Neuron (in vitro differentiated cells): Measurements from ENCODE around the gene EFL1.
"Not testable (repeated sequence)": the region's sequence is repeated elsewhere in the genome, so short reads cannot be mapped to it uniquely, and the experiment has no call there.

Source experiments
- H2AFZ ChIP-seq: one replicate; pipeline ENCODE4 v1.6.1; 2013; ENCODE audit warnings: low read depth, mild to moderate bottlenecking, inconsistent platforms, low read length, moderate library complexity
- H3K27me3 ChIP-seq: one replicate; pipeline ENCODE4 v1.6.1; 2013; ENCODE audit warnings: low read length; ENCODE audit not compliant: insufficient read depth
- H3K36me3 ChIP-seq: one replicate; pipeline ENCODE4 v1.6.1; 2013; ENCODE audit warnings: low read length; ENCODE audit not compliant: insufficient read depth
- H3K4me1 ChIP-seq: one replicate; pipeline ENCODE4 v1.6.1; 2013; ENCODE audit warnings: low read length; ENCODE audit not compliant: insufficient read depth
- H3K4me3 ChIP-seq: 2 replicates; pipeline ENCODE4 v1.5.1; 2013; ENCODE audit warnings: mild to moderate bottlenecking, low read length, moderate library complexity
- H3K9me3 ChIP-seq: one replicate; pipeline ENCODE4 v1.6.1; 2013; ENCODE audit warnings: low read length

Gene EFL1

DNA sequence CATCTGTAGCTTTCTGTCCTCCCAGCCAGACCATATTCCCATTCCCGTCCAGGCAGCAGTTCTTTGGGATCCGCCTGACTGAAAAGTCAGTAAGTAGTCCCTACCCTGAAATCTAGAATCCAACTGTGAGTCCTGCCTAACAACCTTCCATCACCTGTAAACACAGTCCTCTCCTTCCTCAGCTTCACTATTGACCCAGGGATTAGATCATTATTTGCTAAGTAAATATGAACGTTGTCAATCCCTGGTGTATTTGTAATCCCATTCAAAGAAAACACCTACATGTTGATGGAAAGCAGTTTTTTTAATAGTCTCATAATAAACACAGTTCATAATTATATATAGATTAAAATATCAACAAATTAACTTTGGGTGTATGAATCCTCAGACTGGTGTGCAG, 816 bp upstream of the EFL1 start:
- H3K4me3 ChIP-seq = peak overlapping the region; percentile 78
- peaks cover 11% of the 10 kb centered on the region for H3K36me3 ChIP-seq
- H3K9me3 ChIP-seq = no peaks in the 10 kb centered on the region

DNA sequence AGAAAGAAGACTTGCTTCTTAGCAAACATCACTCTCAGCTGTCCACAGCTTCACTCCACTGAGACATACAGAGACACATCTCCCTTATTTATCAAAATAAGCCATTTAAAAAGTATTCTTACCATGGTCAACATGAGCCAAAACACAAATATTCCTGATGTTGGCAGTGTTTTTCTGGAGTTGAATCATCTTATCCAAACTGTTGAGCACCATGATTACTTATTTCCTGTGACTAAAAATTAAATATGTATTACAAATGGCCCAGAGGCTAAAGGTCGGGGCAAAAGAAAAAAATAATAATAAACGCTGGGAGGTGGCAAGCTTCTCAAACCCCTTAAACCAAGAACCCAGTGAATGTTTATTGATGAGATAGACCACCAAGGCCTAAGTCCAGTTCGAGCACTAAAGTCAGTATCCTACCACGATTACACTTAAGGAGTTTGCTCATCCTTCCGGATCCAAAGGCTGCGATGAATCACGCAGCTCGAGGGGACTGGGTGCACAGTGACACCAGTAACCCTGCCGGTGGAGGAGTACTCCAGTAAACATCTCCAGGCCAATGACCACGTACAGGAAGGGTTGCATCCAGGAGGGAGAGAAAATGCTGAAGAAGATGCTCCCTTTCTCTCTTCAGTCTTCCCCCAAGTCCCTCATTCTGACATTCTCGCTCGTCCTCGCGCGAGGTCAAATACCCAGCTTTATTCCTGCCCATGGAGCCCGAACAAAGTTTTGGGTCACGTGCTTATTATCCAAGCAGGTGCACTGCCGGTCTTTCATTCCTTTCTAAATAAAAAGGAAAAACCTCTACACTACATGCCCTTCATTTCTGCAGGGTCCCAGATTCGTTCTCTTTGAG, 740 bp downstream of the EFL1 start:
- Histone ChIP-seq H3K4me3 (peak overlapping the region; percentile 78), H3K36me3 (peaks cover 21% of the 10 kb centered on the region), H3K4me1 (peaks cover 18% of the 10 kb centered on the region), H2AFZ (peak overlapping the region; percentile 95)
- H3K9me3 ChIP-seq, H3K27me3 ChIP-seq: not testable (repeated sequence)

More for the DNA sequence above, 816 bp upstream of the EFL1 start:
- H3K27me3 ChIP-seq = no peaks in the 10 kb centered on the region
- peak overlapping the region; percentile 95 for H2AFZ ChIP-seq
- H3K4me1 ChIP-seq = peaks cover 18% of the 10 kb centered on the region

DNA sequence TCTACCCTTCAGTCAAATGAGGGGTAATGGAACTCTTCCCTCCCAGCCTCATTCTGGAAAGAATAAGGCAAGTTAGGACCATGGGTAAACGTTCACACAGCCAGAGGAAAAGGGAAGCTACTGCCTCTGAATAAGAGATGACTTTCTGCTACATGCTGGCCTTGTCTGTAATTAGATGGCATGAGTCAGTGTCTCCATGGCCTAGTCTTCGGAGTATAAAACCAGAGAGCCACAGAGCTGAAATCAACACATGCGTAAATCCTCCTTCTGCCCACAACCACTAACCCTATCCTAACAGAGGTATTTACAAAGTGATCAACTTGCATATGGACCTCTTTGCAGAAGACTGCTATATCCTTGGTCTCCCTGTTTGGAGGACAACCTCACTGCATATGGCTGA, 14.3 kb downstream of the EFL1 start:
- not testable (repeated sequence) for H3K27me3 ChIP-seq, H2AFZ ChIP-seq, H3K4me1 ChIP-seq, H3K4me3 ChIP-seq, H3K9me3 ChIP-seq
- H3K36me3 ChIP-seq = peaks cover 19% of the 10 kb centered on the region

DNA sequence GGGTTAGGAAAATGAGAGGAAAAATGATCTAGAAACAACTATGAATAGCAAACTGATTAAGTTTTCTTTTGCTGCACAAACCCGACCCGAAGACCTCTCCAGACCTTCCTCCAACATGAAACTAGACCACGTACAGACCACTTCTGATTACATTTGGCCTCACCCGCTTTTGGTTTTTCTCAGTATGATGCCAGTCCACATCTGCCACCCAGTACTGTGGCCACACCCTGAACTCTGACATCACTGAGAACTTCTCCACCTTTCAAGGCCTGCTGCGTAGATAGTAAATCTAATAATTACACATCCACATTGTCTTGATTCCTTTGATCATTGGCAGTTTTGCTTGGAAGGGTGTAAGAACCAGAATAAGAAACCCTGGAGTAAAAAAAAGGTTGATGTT, 16.6 kb downstream of the EFL1 start:
- H3K4me1 ChIP-seq, H3K27me3 ChIP-seq, H3K9me3 ChIP-seq, H2AFZ ChIP-seq, H3K4me3 ChIP-seq: not testable (repeated sequence)
- peaks cover 10% of the 10 kb centered on the region for H3K36me3 ChIP-seq

DNA sequence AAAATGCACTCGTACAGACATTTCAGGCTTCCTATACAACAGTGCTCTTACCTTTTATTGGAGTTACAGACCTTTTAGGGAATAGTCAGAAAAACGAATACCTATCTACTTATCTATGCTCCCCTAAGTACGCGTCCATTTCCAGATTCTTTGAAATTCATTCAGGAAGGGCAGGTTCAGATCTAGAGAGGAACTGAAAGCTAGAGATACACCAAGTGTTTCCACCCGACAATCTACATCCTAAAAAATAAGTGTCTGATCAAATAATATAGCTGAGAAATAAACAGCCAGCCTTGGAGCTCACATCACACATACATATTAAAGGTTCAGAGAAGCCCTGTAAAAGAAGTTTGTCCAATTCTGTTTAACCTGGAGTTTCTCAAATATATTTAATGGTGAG, 18.9 kb downstream of the EFL1 start:
- H3K36me3 ChIP-seq = peaks cover 28% of the 10 kb centered on the region
- H3K9me3 ChIP-seq, H2AFZ ChIP-seq, H3K4me1 ChIP-seq, H3K4me3 ChIP-seq, H3K27me3 ChIP-seq: not testable (repeated sequence)

DNA sequence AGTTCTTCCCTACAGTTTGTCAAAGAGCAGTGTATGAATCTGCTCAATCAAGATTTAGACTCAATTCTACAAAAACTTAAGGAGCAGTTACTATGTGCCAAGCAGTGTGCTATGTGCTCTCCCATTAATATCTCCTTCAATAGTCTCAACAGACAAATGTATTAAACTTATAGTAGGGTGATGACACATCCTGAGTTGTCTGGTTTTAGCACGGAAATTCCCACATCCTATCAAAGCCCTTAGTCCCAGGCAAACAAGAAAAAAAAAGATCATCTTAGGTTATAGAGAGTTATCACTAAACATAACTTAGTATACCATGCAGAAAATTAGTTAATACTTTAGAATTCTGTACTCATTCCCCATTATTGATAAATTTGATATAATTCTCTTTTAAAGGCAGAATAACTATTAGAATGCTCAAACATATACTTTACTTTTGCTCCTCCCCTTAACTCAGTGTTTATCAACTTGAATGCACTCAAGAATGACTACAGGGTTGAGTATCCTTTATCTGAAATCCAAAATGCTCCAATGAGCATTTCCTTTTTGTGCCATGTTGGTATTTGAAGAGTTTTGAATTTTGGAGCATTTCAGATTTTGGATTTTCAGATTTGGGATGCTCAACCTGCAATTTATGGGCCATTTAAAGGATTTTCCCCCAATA, 20.6 kb downstream of the EFL1 start:
- H3K9me3 ChIP-seq, H3K27me3 ChIP-seq, H2AFZ ChIP-seq, H3K4me1 ChIP-seq, H3K4me3 ChIP-seq: not testable (repeated sequence)
- H3K36me3 ChIP-seq = peaks cover 29% of the 10 kb centered on the region

DNA sequence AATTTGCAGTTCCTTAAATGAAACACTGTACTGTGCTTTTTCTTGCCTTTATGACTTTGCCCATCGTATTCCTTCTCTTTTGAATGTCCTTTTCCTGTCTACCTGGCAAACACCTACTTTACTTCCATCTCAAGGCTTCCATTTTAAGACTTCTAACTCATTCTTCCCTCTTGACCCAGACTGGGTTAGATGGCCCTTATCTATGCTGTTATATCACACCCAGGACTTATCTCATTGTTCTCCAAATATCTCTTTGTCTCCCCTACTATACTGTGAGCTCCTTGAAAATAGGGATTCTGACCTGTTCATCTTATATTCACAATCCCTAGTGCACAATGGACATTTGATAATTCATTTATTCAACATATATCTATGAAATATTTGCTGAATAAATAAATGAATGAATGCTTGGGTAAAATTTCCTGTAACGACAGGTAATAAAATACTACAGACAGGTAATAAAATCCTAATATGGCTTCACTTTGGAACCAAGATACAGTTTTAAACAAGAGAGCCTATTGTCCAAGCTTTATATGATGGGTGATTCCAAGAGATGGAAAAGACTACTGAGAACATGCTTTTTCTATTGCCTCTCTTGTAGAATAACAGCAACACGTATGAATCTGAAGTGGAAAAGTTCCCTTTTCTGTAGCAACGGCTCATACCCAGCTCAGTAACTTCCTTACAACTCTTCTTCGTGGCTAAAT, 22.7 kb downstream of the EFL1 start:
- H2AFZ ChIP-seq = no peak overlapping the region
- no peaks in the 10 kb centered on the region for H3K9me3 ChIP-seq
- no peaks in the 10 kb centered on the region for H3K4me1 ChIP-seq
- no peaks in the 10 kb centered on the region for H3K27me3 ChIP-seq
- peaks cover 29% of the 10 kb centered on the region for H3K36me3 ChIP-seq
- H3K4me3 ChIP-seq = no peak overlapping the region

DNA sequence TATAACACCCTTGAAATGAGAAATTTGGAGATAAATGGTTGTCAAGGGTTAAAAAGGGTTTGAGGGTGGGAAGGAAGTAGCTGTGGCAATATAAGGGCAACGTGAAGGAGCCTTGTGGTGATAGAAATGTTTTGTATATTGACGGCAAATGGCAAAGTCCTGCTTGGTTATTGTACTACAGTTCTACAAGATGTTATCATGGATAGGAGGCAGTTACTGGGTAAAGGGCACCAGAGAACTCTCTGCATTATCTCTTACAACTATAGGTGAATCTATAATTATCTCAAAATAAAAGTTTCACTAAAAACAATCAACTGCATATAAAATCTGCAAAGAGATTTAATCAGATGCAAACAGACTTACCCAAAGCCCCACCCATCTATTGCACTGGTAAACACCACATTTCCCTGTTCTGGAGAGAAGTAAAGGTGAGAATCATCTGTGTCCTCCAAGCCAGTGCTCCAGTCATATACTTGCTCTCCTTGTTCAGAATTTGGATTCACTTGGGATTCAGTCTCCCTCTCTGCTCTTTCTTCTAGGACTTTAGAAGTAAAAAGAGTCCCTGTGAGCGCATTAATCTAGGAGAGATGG, 24.5 kb downstream of the EFL1 start:
- H3K36me3 ChIP-seq = peaks cover 26% of the 10 kb centered on the region
- not testable (repeated sequence) for H2AFZ ChIP-seq, H3K9me3 ChIP-seq, H3K4me3 ChIP-seq, H3K4me1 ChIP-seq, H3K27me3 ChIP-seq

DNA sequence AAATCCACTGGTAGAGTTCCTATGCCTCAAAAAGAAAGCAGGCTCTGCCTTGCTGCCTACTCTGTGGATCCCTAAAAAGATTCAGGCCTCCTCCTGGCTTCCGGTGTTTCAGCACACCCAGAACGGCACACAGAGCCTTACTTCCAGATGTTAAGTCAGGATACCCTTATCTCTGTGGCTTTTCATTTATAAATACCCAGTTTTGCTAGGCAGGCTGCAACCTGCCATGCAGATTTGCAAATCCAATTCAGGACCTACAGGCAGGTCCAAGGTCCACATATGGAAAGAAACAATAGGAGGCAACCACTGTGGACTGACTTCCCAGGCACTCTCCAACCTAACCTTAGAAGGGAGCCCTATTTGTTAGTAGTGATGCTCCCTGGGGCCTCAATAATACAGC, 30.7 kb downstream of the EFL1 start:
- peaks cover 27% of the 10 kb centered on the region for H3K36me3 ChIP-seq
- H3K9me3 ChIP-seq = no peaks in the 10 kb centered on the region
- H3K27me3 ChIP-seq = no peaks in the 10 kb centered on the region
- H3K4me1 ChIP-seq = peaks cover 11% of the 10 kb centered on the region
- no peak overlapping the region for H2AFZ ChIP-seq
- H3K4me3 ChIP-seq = no peak overlapping the region

DNA sequence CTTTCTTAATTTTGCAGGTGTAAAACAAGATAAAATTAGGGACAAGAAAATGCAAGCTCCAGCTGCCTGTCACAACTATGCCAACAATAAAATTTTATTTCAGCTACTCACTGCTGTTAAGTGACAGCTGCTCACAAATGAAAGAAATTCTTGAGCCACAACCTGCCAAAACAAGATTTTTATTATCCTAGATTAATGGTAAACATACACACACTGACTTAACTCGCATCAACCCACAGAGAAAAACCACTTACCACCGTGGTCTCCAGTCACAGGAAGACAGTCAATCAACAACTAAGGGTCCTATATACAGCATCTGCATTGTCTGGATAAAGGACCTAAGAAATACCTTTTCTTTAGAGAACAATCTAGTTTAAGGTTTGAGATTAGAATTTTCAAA, 31.3 kb downstream of the EFL1 start:
- no peaks in the 10 kb centered on the region for H3K27me3 ChIP-seq
- no peaks in the 10 kb centered on the region for H3K9me3 ChIP-seq
- no peak overlapping the region for H2AFZ ChIP-seq
- H3K36me3 ChIP-seq = peaks cover 30% of the 10 kb centered on the region
- peaks cover 11% of the 10 kb centered on the region for H3K4me1 ChIP-seq
- no peak overlapping the region for H3K4me3 ChIP-seq

DNA sequence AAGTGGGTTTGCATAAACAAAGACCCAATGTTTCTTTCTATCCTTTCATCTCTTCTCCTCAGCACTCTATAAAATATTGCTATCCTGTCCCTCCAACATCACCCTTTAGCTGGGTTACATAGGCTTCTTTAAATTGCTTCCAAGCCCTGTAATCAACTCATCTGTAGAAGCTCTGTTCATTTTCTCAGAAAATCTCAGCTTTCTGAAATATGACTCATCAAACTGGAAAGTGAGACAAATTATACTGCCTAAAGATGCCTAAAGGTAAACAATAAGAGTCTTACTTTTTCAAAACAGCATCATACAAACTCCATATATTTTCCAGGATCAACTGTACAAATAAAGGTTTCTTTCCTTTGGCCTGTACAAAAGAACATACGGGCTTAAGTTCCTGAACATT, 33.8 kb downstream of the EFL1 start:
- Histone ChIP-seq H3K9me3 (no peaks in the 10 kb centered on the region), H3K4me3 (no peak overlapping the region), H2AFZ (no peak overlapping the region), H3K36me3 (peaks cover 30% of the 10 kb centered on the region), H3K27me3 (no peaks in the 10 kb centered on the region), H3K4me1 (peaks cover 11% of the 10 kb centered on the region)

DNA sequence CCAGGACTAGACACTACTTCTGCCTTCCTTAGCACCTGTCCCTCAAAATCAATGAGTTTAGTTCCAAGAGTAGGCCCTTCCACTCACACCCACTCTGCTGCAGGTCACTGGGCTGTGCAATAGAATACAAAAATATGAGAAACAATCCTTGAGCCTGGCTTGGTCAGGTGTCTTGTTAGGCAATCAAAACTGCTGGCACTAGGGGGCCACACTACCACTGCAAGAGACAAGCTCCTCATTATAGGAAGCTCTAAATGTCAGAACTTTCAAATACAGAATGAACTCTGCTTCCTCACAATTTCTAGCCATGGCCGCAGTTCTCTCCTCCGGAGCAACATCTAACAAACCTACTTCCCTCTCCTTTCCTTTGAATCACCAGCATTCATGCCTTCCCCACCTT, 41.0 kb downstream of the EFL1 start:
- H3K36me3 ChIP-seq = peaks cover 20% of the 10 kb centered on the region
- not testable (repeated sequence) for H3K4me1 ChIP-seq, H3K9me3 ChIP-seq, H3K4me3 ChIP-seq, H3K27me3 ChIP-seq, H2AFZ ChIP-seq

DNA sequence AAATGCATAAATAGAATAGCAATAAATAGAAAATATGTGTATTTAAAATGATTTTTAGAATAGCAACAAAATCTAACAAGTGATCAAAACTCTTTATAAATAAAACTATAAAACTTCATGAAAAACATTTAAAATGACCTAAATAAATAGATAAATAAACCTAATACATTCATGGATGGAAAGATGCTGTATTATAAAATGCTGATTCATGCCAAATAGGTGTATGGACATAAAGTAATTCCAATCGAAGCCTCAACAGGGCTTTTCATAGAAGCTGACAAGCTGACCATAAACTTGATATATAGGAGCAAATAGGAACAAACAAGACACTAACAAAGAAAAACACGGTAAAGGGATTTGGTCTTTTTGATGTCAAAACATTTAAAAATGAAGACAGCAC, 46.4 kb downstream of the EFL1 start:
- not testable (repeated sequence) for H3K27me3 ChIP-seq, H3K4me3 ChIP-seq, H3K9me3 ChIP-seq, H2AFZ ChIP-seq, H3K4me1 ChIP-seq
- peaks cover 27% of the 10 kb centered on the region for H3K36me3 ChIP-seq
